ENCODE results near the gene ZNF618.
"Not testable (repeated sequence)": the region's sequence is repeated elsewhere in the genome, so short reads cannot be mapped to it uniquely, and the experiment has no call there.

ZNF618 gene

DNA sequence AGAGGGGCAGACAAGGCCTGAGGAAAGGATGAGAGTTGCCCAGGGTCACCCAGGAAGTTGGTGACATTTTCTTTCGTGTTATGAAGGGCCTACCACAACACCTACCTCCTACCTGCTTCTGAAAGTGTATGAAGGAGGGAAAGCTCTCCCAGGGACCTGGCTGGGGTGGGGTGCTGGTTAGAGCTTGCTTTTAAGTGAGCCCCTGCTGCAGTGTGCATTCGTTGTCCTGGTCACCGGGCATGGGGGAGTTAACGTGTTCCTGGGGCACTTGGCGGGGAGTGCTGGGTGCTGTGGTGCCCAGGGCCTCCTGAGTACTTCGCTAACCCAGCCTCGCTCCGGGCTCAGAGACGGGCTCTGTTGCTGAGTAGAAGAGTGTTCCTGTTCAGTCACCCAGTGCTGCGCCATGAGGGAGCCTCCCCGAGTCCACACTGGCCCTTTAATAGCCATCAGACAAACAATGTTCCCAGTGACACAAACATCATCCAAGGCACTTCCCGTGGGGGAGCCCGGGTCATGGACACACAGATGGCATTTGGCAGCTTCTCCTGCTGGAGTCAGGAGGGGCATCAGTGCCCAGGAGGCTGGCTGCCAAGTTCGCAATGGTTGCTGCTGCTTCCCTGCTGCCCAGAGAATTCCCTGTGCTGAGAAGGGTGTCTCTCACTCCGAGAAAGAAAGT is 116.3 kb downstream of the ZNF618 start:
- DNase-seq: no peak

DNA sequence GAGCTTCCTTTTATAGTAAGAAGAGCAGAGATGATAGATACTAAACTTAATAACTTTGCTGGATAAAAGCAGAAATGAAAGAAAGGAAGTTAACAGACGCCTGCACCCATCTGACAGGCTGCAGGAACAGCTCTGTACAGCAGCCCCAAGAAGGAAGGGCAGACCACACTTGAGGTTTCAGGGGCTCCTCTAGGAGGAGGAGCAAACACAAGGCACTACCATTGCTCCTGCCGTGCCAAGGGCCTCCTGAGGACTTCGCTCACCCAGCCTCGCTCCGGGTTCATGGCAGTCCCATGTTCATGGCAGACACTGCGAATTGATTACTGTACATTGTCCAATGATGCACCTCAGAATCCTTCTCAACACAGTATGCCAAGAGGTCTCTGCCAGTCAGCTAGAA is 116.9 kb downstream of the ZNF618 start:
- no peak for DNase-seq

DNA sequence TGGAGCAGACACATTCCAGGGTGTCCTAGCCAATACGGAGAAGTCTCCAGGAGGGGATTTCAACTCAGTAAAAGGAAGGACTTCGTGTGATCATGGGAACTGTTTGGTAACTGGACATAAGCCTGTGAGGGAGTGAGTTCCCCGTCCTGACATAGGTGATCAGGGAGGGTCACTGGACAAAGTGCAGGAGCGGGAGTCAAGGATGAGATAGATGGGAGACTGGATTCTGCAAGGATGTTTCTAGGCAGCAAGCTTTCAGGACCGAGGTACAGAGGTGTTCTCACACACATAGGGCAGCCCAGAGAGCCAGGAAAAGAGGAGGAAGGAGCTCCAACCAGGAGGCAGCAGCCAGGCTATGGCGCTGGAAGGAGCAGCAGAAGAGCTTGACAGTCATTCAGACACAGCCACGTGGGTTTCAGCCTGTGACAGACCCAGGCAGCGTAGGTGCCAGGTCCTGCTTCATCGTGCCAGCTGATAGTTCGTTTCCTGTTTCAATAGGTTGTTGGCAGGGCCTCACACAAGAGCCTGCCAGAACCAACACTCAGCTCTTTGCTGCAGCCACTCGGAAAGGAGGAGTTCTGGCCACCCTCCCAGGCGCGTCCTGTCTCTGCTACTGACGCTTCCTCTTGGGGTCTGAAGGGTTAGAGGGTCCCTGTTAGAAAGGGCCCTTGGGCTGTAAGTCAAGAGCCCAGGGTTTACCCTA is 117.9 kb downstream of the ZNF618 start:
- no peak for DNase-seq

DNA sequence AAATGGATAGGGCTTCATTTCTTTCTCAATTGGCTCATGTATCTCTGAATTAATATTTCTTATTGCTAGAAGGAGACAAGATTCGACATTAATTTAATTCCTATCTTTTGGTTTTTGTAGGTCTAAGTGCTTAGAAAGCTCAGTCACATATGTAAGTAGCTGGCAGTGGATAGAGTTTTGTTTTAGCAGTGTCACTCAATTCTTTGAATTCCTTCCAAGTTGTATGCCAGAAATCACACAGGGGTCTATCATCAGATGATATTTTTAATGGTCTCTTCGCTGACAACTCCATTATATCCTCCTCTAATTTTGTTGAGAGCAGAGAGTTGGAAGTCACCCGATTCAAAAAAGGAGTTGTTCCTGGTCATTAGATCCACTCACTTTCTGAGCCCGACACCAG is 119.3 kb downstream of the ZNF618 start:
- DNase-seq: no peak

DNA sequence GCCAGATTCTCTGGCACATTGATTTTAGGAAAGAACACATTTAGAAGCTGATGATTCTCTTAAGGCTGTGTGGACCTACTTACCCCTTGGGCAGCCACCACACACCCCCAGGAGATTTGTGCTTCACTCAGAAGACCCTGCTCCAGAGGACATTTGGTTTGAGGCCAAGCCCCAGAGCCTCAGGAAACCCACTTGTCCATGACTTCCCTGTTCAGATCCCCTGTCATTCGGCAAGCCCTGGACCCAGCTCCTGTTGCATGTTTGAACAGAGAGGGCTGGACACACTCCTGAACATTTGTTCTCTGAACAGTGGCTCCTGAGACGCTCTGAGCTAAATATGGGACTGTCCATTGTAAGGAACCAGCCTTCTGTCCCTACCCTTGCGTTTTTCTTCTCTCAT is 119.9 kb downstream of the ZNF618 start:
- DNase-seq: no peak

DNA sequence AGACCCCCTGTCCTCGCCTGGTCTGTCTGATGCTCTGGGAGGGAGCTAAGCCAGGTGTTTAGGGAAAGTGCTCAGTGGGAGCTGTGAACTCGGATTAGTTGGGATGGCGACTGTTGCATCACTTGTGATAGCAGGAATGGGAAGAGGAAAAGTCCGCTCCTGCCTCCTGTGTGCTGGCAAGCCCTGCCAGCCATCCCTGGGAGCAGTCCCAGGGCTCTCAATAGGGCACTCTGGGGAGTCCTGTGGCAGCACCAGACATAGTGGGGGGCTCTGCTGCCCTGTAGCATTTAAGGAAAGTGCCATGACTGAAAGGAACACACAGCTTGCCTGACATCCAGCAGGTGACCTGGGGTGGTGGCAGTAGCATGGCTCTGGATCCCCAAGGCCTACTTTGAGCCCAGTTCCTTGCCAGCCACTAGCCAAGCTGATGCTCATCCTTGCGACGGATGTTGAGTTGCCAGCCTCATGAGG is 120.5 kb downstream of the ZNF618 start:
- no peak for DNase-seq

DNA sequence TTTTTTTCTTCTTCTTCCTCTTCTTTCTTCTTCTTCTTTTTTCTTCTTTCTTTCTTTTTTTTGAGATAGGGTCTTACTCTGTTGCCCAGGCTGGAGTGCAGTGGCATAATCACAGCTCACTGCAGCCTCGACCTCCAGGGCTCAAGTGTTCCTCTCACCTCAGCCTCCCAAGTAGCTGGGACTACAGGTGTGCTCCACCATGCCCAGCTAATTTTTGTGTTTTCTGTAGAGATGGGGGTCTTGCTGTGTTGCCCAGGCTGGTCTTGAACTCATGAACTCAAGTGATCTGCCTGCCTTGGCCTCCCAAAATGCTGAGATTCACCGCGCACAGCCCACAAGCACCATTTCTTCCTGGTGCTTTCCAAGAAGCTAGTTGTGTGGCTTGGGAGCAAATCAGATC is 121.0 kb downstream of the ZNF618 start:
- DNase-seq: not testable (repeated sequence)

DNA sequence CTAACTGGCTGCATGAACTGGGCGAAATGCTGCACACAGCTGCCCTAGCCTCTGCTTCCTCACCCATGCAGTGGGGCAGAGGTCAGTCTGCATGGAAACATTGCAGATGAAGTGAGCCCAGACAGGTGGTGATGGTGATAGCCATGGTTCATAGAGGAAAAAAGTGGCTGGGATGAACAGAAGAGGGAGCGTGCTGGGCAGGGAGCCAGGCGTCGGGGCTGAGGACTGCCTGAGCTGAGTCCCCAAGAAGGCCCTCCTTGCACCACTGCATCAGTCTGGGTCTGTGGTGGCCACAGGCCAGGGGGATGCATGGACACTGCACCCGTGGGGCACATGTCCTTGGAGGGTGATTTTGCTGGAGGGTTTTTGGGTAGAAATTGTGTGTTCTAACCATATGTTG is 121.5 kb downstream of the ZNF618 start:
- DNase-seq: no peak

DNA sequence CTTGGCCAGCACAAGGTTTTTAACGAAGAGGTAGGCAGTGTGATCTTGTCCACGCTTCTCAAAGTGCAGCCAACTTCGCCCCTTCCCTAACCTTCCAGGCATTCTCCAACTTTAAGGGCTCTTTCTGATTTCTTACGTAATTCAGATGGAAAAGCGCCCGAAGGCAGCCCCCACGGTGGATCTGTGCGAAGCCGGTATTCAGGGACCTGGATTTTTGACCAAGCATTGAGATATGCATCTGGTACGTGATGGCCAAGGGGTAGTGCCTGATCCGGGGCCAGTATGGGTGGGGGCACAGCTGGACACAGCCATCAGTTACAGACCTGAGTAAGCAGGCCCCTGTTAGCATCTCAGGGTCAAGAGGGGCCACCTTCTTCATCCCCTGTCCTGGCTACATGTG is 122.0 kb downstream of the ZNF618 start:
- DNase-seq: no peak

DNA sequence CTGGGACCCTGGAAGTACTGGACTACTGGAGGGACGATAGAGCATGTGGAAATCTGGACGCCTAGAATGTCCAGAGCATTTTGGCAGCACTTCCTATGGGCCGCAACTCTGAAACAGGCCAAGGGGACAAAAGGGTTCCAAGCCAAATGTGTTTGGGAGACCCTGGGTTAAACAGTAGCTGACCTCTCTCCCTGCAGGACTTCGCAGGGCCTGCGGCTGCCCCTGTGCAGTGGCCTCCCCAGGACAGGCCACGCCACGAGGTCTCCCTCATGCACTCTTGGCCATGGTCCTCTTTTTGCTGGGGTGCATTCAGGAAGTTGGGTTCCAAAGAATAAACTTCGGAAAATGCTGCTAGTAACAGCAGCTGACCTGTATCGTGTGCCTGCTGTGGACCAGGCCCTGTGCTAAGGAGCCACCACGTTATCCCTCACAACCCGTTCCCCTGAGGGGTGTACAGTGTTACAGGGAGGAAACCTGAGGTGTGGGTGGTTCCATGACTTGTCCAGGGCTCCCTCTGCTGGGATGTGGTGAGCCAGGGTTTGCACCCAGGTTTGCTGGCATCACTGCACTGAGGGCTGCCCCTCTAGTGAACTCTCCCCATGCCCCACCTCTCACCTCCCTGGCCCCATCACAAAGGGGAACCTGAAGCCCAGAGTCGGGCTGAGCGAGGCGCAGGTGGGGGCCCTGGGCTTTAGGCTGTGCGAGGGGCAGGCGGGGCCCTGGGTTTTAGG is 122.6 kb downstream of the ZNF618 start:
- no peak for DNase-seq

DNA sequence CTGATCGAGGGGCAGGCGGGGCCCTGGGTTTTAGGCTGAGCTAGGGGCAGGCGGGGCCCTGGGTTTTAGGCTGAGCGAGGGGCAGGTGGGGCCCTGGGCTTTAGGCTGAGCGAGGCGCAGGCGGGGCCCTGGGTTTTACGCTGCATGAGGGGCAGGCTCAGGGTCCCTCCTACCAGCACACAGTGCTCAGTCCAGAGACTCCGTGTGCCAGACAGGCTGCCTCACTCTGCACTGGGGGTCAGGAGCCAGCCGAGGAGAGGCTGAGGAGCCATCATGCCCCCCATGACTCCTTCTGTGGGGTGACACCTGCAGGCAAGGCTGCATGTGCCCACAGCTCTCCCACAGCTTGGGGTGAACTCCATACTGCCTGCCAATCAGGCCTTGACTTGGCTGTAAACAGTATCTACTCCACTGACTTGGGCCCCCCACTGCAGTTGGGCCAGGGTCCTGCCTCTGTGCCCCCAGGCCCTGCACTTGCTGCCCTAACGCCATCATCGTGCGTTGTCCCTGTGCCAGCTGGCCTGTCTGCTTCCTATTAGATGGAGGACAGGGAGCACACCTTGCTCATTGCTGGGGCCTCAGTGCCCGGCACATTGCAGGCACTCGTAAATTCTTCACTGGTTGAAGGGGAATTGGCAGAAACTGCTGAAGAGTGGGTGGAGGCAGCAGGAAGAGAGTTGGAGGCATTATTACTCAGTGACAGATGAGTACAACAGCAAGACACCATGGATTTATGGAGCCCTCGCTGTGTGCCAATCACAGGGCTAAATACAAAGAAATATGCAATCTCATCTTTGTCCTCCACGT is 123.3 kb downstream of the ZNF618 start:
- DNase-seq: no peak

DNA sequence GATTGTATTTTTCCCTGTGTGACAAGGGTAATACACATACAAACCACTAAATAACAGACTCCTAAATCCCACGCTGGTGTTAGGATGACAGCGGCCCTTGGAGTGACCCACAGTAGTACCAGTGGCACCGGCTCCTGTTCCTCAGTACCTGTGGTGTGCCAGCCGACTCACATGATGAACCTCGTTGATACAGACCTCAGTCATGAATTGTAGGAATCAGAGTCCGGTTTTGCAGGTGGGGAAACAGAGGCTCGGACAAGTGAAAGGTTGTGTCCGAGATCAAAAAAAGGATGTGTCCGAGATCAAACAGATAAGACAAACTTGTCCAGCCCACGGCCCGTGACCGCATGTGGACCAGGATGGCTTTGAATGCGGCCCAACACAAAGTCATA is 124.0 kb downstream of the ZNF618 start:
- DNase-seq: no peak

DNA sequence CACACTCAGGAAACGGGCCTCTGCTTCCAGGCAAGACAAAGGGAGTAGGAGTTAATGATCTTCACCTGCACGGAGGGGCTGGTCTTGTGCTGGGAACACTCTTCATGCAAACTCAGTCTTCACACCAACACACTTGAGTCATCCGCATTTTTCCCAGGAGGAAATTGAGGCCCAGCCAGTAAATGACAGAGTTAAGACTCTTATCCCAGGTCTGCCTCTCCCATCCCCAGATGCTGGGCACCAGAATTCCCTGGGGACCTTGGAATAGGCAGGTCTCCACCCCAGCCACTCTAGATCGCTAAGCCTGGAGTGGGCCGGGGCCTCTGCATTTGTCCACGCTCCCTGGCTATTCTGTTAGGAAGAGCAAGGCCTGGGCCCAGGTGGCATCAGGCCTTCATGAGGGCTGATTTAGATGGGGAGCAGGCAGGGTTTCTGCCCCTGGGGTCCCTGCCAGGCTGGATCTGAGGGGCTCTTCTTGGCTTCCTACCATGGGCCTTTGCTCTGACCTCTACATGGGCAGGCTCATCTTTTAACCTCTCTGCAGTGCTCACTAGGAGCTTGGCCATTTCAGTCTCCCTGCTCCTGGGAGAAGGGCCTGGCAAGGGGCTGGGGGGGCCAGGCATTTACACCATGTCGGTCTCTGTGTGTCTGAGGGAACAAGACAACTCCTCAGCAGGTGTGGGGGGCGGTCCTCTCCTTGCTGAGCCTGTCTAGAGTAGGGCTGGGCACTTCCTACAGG is 124.7 kb downstream of the ZNF618 start:
- DNase-seq: no peak

DNA sequence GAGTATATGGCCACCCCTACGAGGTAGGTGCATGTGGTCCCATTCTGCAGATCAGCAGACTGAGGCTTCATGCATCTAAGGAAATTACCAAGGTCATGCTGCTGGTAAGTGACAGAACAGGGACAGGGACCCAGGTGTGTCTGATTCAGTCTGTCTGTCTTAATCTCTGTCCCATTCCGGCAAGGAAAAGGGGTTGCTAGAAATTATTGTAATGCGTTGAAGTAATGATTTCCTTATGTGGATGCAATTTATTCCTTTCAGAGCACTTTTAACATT is 125.2 kb downstream of the ZNF618 start:
- DNase-seq: no peak

DNA sequence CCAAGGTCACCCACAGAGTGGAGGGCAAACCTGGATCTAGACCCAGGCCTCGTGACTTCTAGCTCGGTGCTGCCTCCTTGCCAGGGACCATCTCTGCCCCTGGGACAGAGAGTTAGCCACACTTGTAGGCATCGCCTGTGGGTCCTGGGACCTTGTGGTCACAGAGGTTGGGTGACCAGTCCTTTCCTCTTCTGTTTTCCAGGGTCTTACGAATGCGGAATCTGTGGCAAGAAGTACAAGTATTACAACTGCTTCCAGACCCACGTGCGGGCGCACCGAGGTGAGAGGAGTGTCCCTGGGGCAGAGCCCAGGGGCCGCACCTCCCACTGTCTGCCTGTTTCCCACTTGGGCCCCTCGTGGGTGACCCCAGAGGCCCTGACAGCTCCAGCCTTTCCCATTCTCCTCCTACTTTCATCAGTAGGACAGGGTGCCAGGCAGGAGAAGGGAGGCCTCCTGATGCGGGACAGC is 125.7 kb downstream of the ZNF618 start:
- no peak for DNase-seq

DNA sequence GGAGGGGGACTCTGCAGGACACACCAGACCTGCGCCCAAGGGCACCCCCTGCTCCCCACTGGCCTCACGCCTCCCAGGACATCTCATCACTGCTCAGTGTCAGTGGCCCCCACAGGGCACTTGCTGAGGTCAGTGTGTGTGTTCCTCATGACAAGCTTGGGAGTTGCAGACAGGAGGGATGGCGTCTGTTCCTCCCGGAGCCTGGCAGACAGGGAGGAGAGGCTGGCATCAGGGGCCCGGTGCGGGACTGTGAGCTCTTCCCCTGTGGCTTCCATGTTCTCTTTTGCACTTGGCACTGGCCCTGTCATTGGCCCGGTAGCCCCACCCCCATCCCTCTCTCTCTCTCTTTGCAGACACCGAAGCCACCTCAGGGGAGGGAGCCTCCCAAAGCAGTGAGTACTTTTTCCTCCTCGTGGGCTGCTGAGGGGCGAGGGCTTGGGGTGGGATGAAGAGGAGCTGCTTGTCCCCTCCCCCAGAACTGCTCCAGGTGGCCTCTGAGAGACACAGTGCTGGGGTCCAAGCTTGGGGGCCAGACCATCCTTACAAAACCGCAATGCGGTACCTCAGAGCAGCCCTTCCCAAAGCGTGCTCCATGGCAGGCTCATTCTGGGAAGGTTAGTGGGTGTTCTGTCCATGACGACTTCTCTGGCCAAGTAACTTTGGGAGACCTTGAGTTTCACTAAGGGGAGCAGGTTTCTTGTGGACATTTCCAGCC is 126.3 kb downstream of the ZNF618 start:
- DNase-seq: no peak

DNA sequence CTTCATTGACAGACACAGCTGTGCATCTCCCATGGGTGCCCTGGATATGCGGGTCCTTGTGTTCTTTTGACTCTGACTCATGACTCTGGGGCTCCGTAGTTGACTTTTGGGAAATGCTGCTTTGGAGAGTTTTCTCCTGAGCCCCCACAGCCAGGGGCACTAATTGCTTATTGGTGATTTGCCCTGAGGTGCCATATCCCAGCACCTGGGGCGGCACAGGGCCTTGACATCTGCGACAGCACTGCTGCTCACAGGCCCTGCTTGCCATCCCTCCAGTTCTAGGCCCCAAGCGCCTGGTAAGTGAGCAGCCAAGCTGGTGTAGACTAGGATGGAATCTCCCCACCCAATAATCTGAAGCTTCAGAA is 126.9 kb downstream of the ZNF618 start:
- no peak for DNase-seq

DNA sequence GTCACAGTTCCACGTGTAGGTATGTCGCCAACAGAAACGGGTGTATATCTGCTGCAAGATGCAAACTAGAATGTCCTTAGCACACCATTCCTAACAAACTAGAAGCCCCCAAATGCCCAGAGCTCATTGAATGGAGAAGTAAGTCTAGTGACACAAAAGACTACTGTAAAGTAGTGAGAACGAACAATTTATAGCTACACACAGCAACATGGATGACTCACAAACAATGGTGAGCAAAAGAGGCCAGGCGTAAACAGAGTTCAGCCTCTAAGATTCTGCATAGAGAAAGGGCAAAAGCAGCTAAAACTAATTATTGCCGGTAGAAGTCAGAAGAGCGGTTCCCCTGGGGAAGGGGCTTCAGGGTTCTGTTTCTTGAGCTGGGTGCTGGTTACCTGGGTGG is 127.2 kb downstream of the ZNF618 start:
- DNase-seq: no peak

DNA sequence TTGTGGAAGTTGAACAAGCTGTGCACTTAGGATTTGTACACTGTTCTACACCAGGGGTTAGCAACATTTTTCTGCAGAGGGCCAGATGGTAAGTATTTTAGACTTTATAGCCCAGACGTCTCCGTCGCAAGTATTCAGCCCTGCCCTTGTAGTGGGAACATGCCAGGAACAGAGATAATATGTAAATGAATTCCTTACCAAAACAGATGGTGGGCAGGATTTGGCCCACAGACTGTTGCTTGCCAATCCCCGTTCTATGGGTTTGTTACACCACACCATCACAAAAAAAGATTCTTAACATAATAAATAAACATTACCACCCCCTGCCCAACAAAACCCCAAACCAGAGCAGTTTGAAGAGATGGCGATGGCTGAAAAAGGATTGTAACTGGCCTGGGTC is 127.6 kb downstream of the ZNF618 start:
- DNase-seq: no peak

DNA sequence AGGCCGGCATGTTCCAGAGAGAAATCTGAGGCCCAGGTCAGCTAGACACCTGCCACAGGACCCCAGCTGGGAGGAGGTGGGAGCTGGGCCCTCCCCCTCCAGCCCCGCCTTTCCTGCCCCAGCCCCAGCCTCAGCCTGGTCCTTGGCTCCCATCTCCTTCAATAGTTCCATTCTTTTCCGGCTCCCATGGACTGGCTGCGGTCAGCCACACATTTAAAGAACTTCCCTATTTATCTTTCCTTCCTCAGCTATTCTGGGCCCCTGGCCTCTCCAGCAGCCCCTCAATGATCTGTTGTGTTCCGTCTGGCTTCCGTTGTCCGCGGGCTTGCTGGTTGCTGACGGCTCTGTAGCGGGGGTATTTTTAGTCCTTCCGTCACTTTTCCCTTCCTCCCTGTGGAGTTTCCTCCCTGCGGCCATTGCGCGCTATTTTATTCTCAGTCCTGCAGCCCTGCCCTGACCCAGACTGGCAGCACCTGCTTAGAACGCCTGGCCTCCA is 128.2 kb downstream of the ZNF618 start:
- DNase-seq: no peak

DNA sequence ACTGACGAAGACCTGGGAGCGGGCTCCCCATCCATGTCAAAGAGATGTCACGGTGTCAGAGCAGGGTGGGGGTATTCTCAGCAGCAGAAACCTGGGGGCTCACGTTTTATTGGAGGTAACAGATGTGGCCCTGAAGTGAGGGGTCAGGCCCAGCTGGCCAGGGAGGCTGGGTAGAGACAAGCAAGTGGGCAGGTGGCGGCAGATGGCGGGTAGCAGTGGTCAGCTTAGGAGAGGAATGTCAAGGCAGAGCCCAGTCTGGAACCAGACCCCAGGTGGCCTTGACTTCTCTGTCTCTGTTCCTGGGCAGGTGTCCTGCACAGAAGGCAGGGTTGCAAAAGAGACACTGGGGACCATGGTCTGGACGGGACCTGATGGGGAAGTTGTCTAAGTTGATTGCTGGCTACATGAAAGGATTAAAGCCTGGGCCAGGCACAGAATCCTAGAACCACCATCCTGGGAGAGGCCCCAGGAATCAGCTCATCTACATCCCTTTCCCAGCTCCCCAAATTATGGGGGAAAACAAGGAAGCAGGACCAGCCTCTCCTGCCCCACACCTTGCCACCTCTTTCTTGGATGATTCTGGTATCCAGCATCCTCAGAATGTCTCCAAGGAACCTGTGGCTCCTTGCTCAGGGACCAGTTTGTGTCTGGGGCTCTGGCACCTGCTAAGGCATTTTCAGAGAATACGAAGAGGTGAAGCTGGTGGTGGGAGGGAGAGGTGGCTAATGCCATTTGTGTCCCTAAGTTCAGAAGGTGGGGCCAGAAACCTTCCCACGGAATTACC is 129.5 kb downstream of the ZNF618 start:
- no peak for DNase-seq
